ENCODE results near the gene PRKACG.

The PRKACG gene

GRCh38 chr9:68983522-68984424 is 30.1 kb downstream of the PRKACG start:
- DNase-seq (ENCODE audit: low read depth), result no peak

GRCh38 chr9:68983008-68983411 is 30.9 kb downstream of the PRKACG start:
- no peak for DNase-seq (ENCODE audit: low read depth)

DNA sequence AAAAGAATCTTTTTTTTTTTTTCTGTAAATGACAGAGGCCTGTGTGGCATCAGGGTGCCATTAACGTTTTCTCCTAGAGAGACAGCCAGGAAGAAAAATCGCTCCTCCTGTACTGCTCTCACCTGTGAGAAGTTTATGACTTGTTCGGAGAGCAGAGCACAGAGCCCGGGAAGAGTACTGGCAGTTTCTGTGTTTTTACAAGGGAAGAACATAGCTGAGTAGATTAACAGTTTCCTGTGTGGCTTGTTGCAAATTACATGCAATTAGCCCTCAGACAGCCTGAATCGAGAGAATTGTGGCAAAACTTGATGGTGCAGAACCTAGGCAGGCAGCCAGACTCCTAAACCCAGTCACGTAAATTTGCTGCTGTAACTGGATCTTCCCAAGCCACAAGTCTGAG is 32.1 kb downstream of the PRKACG start:
- no peak for DNase-seq (ENCODE audit: low read depth)

DNA sequence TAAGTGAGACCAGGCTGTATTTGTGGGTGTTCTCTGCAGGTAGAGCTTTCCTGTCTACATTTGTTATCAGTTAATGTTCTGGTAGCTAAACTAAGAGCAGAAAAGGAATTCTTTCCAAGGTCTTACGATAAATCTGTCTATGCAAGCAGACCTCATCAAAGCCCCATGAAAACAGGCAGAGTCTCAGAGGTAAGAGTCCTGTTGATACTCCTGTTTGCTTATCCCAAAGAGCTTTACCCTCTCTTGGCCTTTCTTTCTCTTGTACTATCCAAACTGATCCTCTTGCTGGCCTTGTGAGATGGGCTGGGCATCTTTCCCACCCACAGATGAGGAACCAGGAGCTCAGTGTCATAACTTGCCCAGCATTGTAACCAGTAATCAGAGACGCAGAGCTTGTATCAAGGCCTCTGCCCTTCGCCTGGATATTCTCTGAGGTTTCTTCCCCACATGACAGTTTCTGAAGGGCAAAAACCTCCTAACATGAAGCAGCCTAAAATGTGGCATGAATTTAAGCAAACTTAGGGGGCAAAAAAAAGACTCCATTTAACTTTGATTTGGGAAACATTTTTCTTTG is 33.5 kb downstream of the PRKACG start:
- DNase-seq (ENCODE audit: low read depth), result no peak

GRCh38 chr9:68979538-68980314 is 34.2 kb downstream of the PRKACG start:
- no peak for DNase-seq (ENCODE audit: low read depth)

DNA sequence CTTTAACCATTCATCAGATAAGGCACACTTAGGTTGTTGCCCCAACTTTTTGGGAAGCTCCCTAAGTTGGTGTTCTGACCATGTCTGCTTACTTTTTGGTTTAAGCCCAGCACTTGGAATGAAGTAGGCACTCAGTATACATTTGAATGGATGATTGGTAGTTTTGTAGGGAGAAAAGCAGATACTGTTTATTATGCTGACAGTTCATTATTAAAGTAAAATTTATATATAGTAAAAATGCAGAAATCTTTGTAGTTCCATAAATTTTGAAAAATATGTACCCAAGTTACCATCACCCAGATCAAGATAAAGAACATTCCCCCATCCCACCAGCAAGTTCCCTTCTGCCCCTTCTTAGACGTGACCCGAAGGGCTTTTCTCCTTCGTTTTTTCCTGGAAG is 35.4 kb downstream of the PRKACG start:
- DNase-seq (ENCODE audit: low read depth), result no peak

GRCh38 chr9:68978066-68978465 is 35.8 kb downstream of the PRKACG start:
- DNase-seq (ENCODE audit: low read depth), result no peak

GRCh38 chr9:68975365-68976043 is 38.4 kb downstream of the PRKACG start:
- no peak for DNase-seq (ENCODE audit: low read depth)

DNA sequence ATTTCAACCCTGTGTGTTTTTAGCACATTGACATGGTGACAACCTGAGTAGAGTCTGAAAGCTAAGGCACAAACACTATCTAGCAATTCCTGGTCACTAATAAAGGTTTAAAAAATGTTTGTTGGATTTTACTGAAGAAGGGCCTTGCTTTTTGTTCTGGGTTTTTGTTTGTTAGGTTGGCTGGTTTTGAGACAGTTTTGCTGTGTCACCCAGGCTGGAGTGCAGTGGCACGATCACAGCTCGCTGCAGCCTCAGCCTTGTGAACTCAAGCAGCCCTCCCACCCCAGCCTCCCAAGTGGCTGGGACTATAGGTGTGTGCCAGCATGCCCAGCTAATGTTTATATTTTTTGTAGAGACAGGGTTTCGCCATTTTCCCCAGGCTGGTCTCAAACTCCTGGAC is 39.0 kb downstream of the PRKACG start:
- no peak for DNase-seq (ENCODE audit: low read depth)

- no peak for DNase-seq (ENCODE audit: low read depth)
Measured at GRCh38 chr9:68974431-68974830, 39.5 kb downstream of the PRKACG start.

DNA sequence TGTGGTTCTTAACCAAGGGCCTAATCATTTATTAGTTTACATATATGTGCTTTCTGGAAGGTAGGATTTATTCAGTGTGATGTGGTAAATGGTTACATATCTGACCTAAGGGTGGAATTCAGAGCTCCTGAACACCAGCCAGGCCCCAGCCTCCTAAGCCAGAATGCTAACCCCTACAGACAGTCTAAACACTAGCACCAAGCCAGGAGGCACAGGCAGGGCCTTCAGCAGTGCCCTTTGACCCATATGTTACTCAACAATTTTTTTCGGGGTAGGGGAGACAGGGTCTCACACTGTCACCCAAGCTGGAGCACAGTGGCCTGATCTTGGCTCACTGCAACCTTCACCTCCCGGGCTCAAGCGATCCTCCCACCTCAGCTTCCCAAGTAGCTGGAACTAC is 40.3 kb downstream of the PRKACG start:
- no peak for DNase-seq (ENCODE audit: low read depth)

- no peak for DNase-seq (ENCODE audit: low read depth)
Measured at GRCh38 chr9:68970151-68970550, 43.8 kb downstream of the PRKACG start.

- no peak for DNase-seq (ENCODE audit: low read depth)
Measured at GRCh38 chr9:68969538-68969937, 44.4 kb downstream of the PRKACG start.

DNA sequence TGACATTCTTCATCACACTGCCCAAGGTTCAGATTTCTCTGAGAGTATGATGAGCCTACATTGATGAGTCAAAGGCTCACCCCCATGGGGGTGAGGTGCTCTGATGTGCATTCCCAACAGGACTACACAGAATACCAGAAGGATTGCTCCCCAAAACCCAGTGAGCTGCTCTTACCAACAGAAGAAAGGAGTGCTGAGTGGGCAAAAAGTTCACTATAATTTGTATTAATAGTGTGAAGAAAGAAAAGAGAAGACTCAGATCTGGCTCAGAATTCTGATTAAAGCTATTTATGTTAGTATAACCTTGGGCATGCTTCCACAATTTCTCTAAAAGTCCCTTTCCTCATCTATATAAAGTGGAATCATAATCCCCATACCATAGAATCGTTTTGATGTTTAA is 46.1 kb downstream of the PRKACG start:
- DNase-seq (ENCODE audit: low read depth), result no peak

DNA sequence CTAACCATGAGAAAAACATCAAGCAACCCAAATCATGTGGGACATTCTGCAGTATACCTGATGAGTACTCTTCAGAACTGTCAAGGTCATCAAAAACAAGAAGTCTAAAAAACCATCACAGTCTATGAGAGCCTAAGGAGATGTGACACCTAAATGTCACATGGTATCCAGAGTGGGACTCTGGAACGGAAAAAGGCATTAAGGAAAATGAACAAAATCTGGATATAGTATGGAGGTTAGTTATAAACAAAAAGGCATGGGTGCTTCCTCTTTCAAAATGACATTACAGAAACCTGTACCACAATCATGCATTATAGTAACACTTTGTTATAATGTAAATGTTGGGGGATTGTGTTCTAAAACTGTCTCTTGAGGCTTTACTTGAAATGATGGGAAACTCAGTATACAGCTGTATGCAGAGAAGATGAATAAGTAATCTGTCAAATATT is 47.4 kb downstream of the PRKACG start:
- DNase-seq (ENCODE audit: low read depth), result no peak

GRCh38 chr9:68964765-68965164 is 49.1 kb downstream of the PRKACG start:
- DNase-seq (ENCODE audit: low read depth), result no peak

DNA sequence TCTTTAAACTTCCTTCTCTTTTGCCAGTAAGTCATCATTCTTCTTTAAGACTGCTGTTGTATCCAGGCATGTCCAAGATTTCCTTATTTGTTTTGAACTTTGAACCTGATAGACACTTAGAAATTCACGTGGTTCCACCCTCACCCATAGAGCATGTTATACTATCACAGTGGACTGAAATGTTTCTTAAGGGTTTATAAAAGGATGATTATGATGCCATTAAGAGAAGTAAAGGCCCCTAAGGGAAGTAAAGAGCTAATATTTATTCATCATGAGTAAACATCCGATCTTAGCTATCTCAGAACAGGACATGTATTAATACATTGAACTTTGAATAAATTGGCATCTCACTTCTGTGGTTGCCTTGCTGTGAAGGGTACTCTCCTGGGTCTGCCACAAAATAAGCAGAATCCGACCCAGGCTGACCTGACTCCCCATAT is 49.8 kb downstream of the PRKACG start:
- no peak for DNase-seq (ENCODE audit: low read depth)

- DNase-seq (ENCODE audit: low read depth), result no peak
Measured at GRCh38 chr9:68963416-68963815, 50.5 kb downstream of the PRKACG start.

Data from activated T-cell treated with anti-CD3 and anti-CD28 coated beads for 24 hours (primary cell).